ENCODE data around the gene CERS4.
"Not testable (repeated sequence)": the region's sequence is repeated elsewhere in the genome, so short reads cannot be mapped to it uniquely, and the experiment has no call there.

Gene CERS4

GRCh38 chr19:8213827-8214672 is 4.9 kb downstream of the CERS4 start:
- TF ChIP-seq CTCF (IDR thresholded peaks at IDR 0.05; ENCODE audit: low read depth, low read length) = no peak
- no peak overlapping the region for H3K4me3 ChIP-seq (ENCODE audit: low read depth, low read length)

- no peak for TF ChIP-seq CTCF (IDR thresholded peaks at IDR 0.05; ENCODE audit: low read depth, low read length)
- no peak overlapping the region for H3K4me3 ChIP-seq (ENCODE audit: low read depth, low read length)
These were observed 5.6 kb downstream of the CERS4 start for GRCh38 chr19:8214802-8215201.

- no peak overlapping the region for H3K4me3 ChIP-seq (ENCODE audit: low read depth, low read length)
These were observed 6.6 kb downstream of the CERS4 start for GRCh38 chr19:8215783-8216182.

GRCh38 chr19:8216357-8216756 is 7.2 kb downstream of the CERS4 start:
- no peak overlapping the region for H3K4me3 ChIP-seq (ENCODE audit: low read depth, low read length)
- TF ChIP-seq CTCF (IDR thresholded peaks at IDR 0.05; ENCODE audit: low read depth, low read length) = no peak

More at GRCh38 chr19:8215783-8216182, 6.6 kb downstream of the CERS4 start:
- TF ChIP-seq CTCF (IDR thresholded peaks at IDR 0.05; ENCODE audit: low read depth, low read length) = no peak

- H3K4me3 ChIP-seq (ENCODE audit: low read depth, low read length) = not testable (repeated sequence)
These were observed 9.0 kb downstream of the CERS4 start for GRCh38 chr19:8218127-8218526.

- TF ChIP-seq CTCF (IDR thresholded peaks at IDR 0.05; ENCODE audit: low read depth, low read length) = no peak
- H3K4me3 ChIP-seq (ENCODE audit: low read depth, low read length) = no peak overlapping the region
These were observed 11.3 kb downstream of the CERS4 start for GRCh38 chr19:8220481-8220880.

GRCh38 chr19:8221161-8221560 is 12.0 kb downstream of the CERS4 start:
- no peak overlapping the region for H3K4me3 ChIP-seq (ENCODE audit: low read depth, low read length)
- TF ChIP-seq CTCF (IDR thresholded peaks at IDR 0.05; ENCODE audit: low read depth, low read length) = no peak

GRCh38 chr19:8223442-8223841 is 14.3 kb downstream of the CERS4 start:
- H3K4me3 ChIP-seq (ENCODE audit: low read depth, low read length) = not testable (repeated sequence)
